Islet precursor cell (in vitro differentiated cells): Measurements from ENCODE around the gene ANK2.
"Not testable (repeated sequence)": the region's sequence is repeated elsewhere in the genome, so short reads cannot be mapped to it uniquely, and the experiment has no call there.

ENCODE experiments used
- DNase-seq: peaks from one replicate; pipeline ENCODE4 v3.0.0-alpha.2; 2018

The ANK2 gene

GRCh38 chr4:113223001-113223400 lies 173.5 kb downstream of the ANK2 start:
- no peak for DNase-seq

GRCh38 chr4:113232194-113232593 lies 182.7 kb downstream of the ANK2 start:
- no peak for DNase-seq

- no peak for DNase-seq
These were observed 187.5 kb downstream of the ANK2 start for GRCh38 chr4:113236916-113237315.

GRCh38 chr4:113243312-113243711 lies 193.9 kb downstream of the ANK2 start:
- no peak for DNase-seq

GRCh38 chr4:113244747-113245146 lies 195.3 kb downstream of the ANK2 start:
- DNase-seq = not testable (repeated sequence)

GRCh38 chr4:113248320-113248719 lies 198.9 kb downstream of the ANK2 start:
- peak; percentile 80 for DNase-seq

- no peak for DNase-seq
These were observed 206.2 kb downstream of the ANK2 start for GRCh38 chr4:113255628-113256027.

GRCh38 chr4:113256946-113257345 lies 207.5 kb downstream of the ANK2 start:
- DNase-seq = no peak

GRCh38 chr4:113260688-113261087 lies 211.2 kb downstream of the ANK2 start:
- no peak for DNase-seq

GRCh38 chr4:113263274-113263673 lies 213.8 kb downstream of the ANK2 start:
- no peak for DNase-seq

- no peak for DNase-seq
These were observed 221.3 kb downstream of the ANK2 start for GRCh38 chr4:113270520-113271319.

GRCh38 chr4:113272523-113272922 lies 223.1 kb downstream of the ANK2 start:
- no peak for DNase-seq

- DNase-seq = no peak
These were observed 224.3 kb downstream of the ANK2 start for GRCh38 chr4:113273721-113274220.

GRCh38 chr4:113276464-113277170 lies 227.2 kb downstream of the ANK2 start:
- no peak for DNase-seq

GRCh38 chr4:113278324-113278934 lies 229.0 kb downstream of the ANK2 start:
- peak; percentile 85 for DNase-seq

GRCh38 chr4:113285501-113285900 lies 236.0 kb downstream of the ANK2 start:
- DNase-seq = peak; percentile 63

GRCh38 chr4:113288257-113288656 lies 238.8 kb downstream of the ANK2 start:
- no peak for DNase-seq

GRCh38 chr4:113288696-113289095 lies 239.2 kb downstream of the ANK2 start:
- no peak for DNase-seq

- DNase-seq = no peak
These were observed 240.3 kb downstream of the ANK2 start for GRCh38 chr4:113289766-113290165.

- DNase-seq = no peak
These were observed 241.2 kb downstream of the ANK2 start for GRCh38 chr4:113290666-113291065.

GRCh38 chr4:113292371-113293042 lies 243.1 kb downstream of the ANK2 start:
- no peak for DNase-seq

- no peak for DNase-seq
These were observed 243.6 kb downstream of the ANK2 start for GRCh38 chr4:113293043-113293560.

GRCh38 chr4:113293674-113294073 lies 244.2 kb downstream of the ANK2 start:
- no peak for DNase-seq
